Measurements from ENCODE around the gene ILRUN. TPM values are rescaled to one million over a fixed set of nuclear protein-coding genes. Genes with fewer than 3 reads are reported as not detected.

ILRUN gene
- total and polyA plus RNA-seq, 2 of the 8 experiments (the other 6 are each of a cell fraction or from before 2014, with no cell fraction given) = 39.2 to 81.2 TPM

DNA sequence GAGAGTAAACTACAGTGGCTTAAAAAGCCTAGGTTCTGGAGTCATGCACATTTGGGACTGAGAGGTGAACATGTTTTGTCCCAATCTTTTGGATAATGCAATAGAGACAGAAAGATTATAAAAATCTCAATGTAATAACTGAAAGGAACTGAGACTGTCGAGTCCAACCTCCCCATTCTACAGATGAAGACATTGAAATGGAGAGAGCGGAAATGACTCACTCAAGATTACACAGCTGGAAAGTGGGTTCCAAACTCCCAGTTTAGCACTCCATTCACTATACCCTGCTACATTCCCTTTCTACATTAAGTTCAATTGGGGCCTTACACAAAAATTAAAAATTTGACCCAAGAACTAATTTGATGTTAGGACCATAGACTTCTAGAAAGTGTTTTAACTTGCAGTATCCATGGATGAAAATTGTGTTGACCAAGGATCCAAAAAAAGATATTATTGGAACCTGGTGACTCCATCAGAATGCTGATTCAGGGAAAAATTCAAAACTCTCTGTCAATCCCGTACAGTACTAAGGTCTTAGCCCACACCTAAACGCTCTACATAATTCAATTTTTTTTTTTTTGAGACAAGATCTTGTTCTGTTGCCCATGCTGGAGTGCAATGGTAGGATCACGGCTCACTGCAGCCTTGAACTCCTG, 1.5 kb upstream of the ILRUN start (continued):
- TF ChIP-seq SUZ12 (IDR thresholded peaks at IDR 0.05; ENCODE audit: low read length) (no peak), HDAC2 (IDR thresholded peaks at IDR 0.05; ENCODE audit: borderline replicate concordance in 1 of 2, low read depth in 2 of 2, low read length in 2 of 2) (no peak)
- TF ChIP-seq, protein P1, sequence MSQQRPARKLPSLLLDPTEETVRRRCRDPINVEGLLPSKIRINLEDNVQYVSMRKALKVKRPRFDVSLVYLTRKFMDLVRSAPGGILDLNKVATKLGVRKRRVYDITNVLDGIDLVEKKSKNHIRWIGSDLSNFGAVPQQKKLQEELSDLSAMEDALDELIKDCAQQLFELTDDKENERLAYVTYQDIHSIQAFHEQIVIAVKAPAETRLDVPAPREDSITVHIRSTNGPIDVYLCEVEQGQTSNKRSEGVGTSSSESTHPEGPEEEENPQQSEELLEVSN (IDR thresholded peaks at IDR 0.05) = no peak
- TF ChIP-seq, protein P2, sequence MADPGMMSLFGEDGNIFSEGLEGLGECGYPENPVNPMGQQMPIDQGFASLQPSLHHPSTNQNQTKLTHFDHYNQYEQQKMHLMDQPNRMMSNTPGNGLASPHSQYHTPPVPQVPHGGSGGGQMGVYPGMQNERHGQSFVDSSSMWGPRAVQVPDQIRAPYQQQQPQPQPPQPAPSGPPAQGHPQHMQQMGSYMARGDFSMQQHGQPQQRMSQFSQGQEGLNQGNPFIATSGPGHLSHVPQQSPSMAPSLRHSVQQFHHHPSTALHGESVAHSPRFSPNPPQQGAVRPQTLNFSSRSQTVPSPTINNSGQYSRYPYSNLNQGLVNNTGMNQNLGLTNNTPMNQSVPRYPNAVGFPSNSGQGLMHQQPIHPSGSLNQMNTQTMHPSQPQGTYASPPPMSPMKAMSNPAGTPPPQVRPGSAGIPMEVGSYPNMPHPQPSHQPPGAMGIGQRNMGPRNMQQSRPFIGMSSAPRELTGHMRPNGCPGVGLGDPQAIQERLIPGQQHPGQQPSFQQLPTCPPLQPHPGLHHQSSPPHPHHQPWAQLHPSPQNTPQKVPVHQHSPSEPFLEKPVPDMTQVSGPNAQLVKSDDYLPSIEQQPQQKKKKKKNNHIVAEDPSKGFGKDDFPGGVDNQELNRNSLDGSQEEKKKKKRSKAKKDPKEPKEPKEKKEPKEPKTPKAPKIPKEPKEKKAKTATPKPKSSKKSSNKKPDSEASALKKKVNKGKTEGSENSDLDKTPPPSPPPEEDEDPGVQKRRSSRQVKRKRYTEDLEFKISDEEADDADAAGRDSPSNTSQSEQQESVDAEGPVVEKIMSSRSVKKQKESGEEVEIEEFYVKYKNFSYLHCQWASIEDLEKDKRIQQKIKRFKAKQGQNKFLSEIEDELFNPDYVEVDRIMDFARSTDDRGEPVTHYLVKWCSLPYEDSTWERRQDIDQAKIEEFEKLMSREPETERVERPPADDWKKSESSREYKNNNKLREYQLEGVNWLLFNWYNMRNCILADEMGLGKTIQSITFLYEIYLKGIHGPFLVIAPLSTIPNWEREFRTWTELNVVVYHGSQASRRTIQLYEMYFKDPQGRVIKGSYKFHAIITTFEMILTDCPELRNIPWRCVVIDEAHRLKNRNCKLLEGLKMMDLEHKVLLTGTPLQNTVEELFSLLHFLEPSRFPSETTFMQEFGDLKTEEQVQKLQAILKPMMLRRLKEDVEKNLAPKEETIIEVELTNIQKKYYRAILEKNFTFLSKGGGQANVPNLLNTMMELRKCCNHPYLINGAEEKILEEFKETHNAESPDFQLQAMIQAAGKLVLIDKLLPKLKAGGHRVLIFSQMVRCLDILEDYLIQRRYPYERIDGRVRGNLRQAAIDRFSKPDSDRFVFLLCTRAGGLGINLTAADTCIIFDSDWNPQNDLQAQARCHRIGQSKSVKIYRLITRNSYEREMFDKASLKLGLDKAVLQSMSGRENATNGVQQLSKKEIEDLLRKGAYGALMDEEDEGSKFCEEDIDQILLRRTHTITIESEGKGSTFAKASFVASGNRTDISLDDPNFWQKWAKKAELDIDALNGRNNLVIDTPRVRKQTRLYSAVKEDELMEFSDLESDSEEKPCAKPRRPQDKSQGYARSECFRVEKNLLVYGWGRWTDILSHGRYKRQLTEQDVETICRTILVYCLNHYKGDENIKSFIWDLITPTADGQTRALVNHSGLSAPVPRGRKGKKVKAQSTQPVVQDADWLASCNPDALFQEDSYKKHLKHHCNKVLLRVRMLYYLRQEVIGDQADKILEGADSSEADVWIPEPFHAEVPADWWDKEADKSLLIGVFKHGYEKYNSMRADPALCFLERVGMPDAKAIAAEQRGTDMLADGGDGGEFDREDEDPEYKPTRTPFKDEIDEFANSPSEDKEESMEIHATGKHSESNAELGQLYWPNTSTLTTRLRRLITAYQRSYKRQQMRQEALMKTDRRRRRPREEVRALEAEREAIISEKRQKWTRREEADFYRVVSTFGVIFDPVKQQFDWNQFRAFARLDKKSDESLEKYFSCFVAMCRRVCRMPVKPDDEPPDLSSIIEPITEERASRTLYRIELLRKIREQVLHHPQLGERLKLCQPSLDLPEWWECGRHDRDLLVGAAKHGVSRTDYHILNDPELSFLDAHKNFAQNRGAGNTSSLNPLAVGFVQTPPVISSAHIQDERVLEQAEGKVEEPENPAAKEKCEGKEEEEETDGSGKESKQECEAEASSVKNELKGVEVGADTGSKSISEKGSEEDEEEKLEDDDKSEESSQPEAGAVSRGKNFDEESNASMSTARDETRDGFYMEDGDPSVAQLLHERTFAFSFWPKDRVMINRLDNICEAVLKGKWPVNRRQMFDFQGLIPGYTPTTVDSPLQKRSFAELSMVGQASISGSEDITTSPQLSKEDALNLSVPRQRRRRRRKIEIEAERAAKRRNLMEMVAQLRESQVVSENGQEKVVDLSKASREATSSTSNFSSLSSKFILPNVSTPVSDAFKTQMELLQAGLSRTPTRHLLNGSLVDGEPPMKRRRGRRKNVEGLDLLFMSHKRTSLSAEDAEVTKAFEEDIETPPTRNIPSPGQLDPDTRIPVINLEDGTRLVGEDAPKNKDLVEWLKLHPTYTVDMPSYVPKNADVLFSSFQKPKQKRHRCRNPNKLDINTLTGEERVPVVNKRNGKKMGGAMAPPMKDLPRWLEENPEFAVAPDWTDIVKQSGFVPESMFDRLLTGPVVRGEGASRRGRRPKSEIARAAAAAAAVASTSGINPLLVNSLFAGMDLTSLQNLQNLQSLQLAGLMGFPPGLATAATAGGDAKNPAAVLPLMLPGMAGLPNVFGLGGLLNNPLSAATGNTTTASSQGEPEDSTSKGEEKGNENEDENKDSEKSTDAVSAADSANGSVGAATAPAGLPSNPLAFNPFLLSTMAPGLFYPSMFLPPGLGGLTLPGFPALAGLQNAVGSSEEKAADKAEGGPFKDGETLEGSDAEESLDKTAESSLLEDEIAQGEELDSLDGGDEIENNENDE (IDR thresholded peaks at IDR 0.05; ENCODE audit: insufficient replicate concordance, low read length) = no peak
